ENCODE data around the gene FNDC3A.

DNA sequence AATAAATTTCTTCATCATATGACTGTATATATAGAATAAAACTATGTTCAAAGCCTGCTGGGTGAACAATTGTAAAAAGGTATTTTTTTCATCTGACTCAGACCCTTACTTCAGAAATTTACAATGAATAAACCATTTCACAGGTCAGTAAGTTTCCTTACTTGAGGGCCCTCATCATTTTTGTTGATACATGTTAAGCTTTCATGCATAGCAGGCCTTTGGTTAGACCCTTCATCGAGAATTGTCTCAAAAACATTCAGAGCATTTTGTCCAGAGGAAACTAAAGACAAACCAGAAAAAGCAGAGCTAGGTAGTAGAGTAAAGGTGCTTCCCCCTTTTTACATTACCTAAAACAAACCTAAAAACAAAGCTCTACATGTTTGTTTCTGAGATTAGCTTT lies 46.2 kb downstream of the FNDC3A start:
- TF ChIP-seq POLR2A (IDR thresholded peaks at IDR 0.05) (no peak), POLR2AphosphoS5 (IDR thresholded peaks at IDR 0.05) (no peak), EP300 (IDR thresholded peaks at IDR 0.05) (no peak)
- TF ChIP-seq, protein P1, sequence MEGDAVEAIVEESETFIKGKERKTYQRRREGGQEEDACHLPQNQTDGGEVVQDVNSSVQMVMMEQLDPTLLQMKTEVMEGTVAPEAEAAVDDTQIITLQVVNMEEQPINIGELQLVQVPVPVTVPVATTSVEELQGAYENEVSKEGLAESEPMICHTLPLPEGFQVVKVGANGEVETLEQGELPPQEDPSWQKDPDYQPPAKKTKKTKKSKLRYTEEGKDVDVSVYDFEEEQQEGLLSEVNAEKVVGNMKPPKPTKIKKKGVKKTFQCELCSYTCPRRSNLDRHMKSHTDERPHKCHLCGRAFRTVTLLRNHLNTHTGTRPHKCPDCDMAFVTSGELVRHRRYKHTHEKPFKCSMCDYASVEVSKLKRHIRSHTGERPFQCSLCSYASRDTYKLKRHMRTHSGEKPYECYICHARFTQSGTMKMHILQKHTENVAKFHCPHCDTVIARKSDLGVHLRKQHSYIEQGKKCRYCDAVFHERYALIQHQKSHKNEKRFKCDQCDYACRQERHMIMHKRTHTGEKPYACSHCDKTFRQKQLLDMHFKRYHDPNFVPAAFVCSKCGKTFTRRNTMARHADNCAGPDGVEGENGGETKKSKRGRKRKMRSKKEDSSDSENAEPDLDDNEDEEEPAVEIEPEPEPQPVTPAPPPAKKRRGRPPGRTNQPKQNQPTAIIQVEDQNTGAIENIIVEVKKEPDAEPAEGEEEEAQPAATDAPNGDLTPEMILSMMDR (IDR thresholded peaks at IDR 0.05), result no peak

Measured in stomach (tissue), 4 donors.